AG09319 (cell line): Measurements from ENCODE around the gene FAM20A.

Experiments used
- DNase-seq: peaks from one replicate; pipeline ENCODE4 v3.0.0-alpha.2; 2010; ENCODE audit warnings: low read depth; ENCODE audit errors: extremely low read depth
- TF ChIP-seq, protein P1 (sequence below): IDR thresholded peaks from 2 replicates; pipeline ENCODE4 v1.5.1; 2011; ENCODE audit warnings: low read depth, mild to moderate bottlenecking, inconsistent platforms, low read length, moderate library complexity

Gene FAM20A

DNA sequence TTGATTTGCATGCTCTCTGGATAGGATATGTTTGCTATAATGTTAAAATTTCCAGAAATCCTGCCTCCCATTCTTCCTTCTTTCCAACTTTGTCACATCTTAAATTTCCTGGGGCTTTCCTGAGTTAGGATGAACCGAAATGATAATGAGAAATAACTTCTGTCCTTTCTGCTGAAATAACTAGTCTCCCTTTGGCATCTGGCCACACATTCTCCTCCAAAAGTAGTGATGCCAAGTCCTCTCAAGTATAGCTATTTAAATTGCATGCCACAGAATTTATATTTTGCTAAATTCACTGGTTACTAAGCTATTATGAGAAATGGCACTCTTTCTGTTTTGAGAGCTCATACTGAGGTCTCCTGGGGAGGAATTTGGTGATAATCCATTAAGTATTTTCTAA, 30.6 kb downstream of the FAM20A start:
- TF ChIP-seq, protein P1, sequence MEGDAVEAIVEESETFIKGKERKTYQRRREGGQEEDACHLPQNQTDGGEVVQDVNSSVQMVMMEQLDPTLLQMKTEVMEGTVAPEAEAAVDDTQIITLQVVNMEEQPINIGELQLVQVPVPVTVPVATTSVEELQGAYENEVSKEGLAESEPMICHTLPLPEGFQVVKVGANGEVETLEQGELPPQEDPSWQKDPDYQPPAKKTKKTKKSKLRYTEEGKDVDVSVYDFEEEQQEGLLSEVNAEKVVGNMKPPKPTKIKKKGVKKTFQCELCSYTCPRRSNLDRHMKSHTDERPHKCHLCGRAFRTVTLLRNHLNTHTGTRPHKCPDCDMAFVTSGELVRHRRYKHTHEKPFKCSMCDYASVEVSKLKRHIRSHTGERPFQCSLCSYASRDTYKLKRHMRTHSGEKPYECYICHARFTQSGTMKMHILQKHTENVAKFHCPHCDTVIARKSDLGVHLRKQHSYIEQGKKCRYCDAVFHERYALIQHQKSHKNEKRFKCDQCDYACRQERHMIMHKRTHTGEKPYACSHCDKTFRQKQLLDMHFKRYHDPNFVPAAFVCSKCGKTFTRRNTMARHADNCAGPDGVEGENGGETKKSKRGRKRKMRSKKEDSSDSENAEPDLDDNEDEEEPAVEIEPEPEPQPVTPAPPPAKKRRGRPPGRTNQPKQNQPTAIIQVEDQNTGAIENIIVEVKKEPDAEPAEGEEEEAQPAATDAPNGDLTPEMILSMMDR = no peak
- no peak for DNase-seq

DNA sequence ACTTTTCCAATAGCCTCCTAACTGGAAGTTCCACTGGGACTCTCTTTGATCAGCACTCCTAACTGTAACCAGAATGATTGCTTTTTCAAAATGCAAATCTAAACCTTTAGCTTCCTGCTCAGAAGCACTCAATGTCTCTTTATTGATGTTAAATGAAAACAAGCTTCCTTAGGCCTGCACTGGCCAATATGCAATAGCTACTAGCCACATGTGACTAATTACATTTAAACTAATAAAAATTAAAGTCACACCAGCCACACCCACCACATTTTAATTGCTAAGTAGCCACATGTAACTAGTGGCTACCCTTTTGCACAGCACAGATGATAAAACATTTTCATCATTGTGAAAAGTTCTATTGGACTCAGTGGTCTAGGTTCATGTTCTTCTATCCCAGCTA, 31.8 kb downstream of the FAM20A start:
- DNase-seq = no peak
- TF ChIP-seq, protein P1 = no peak

DNA sequence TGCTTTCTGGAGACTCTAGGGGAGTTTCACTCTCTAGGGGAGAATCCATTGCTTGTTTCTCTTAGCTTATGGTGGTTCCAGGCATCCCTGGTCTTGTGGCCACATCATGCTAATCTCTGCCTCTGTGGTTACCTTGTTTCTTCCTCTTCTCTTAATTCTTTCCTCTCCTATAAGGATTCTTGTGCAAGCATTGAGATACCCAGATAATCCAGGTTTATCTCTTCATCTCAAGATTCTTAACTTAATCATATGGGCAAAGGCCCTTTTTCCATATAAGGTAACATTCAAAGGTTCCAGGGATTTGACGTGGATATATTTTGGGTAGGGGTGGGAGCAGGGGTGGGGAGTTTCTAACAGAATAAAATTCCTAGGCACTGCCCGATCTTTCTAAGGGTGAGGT, 32.6 kb downstream of the FAM20A start:
- no peak for DNase-seq
- TF ChIP-seq, protein P1 = no peak

DNA sequence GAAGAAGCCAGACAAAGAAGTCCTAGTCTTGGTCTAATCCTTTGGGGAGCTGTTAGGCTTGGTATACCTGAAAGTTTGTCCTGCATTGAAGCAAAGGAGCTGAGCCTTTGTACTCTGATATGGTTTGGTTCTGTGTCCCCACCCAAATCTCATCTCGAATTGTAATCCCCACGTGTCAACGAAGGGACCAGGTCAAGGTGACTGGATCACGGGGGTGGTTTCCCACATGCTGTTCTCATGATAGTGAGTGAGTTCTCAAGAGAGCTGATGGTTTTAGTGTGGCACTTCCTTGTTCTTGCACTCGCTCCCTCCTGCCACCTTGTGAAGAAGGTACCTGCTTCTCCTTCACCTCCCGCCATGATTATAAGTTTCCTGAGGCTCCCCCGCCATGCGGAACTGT, 33.6 kb downstream of the FAM20A start:
- TF ChIP-seq, protein P1 = no peak

DNA sequence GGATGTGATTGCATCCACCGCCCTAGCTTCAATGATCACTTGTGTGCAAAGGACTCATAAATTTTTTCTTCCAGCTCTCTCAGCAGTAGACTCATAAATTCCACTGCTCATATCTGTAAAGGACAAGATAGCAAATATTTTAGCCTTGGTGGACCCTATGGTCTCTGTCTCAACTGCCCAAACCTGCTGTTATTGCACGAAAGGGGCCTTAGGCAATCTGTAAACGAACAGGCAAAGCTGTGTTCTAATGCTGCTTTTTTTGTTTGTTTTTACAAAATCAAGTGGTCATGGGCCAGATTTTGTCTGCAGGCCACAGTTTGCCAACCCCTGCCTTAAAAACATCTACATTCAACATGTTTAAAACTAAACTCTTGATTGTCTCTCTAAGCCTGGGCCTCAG, 34.1 kb downstream of the FAM20A start:
- TF ChIP-seq, protein P1 = no peak
- no peak for DNase-seq

More for the DNA sequence above, 33.6 kb downstream of the FAM20A start:
- DNase-seq = no peak

DNA sequence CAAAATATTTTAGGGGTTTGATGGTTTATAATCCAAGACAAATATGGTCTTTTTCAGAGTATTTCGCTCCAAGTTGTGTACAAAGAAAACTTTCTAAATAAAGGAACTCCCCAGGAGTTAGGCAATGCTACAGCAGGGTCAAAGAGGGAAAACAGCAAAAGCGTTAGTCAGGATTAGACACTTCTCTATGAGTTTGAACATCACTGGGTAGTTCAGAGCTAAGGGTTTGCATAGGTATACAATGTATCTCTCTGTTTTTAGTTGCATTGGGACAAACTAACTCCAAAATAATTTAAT, 34.8 kb downstream of the FAM20A start:
- no peak for DNase-seq
- TF ChIP-seq, protein P1 = no peak

GRCh38 chr17:68565661-68566441, 35.3 kb downstream of the FAM20A start:
- no peak for DNase-seq
- TF ChIP-seq, protein P1 = no peak
